Transverse colon (tissue), 4 donors: ENCODE results near the gene MIS18A.

ENCODE experiments used
- EP300 ChIP-seq: sonication (generic); formaldehyde crosslinking; IDR thresholded peaks from one replicate; pipeline ENCODE4 v1.6.1; 2017; ENCODE audit warnings: antibody characterized with exemption, low read depth
- POLR2AphosphoS5 ChIP-seq, 3 donors: sonication (generic); formaldehyde crosslinking; IDR thresholded peaks; one replicate each; pipeline ENCODE4 v1.6.1; 2016; ENCODE audit warnings: antibody characterized with exemption in 3 of 3
- TF ChIP-seq, protein P1 (sequence below), 5 experiments: fragments of 200-600 bp in 3 of 5; fragments of 450-650 bp in 2 of 5; sonication (generic) in 3 of 5; IDR thresholded peaks; 1 replicate in 2 of 5; 2 replicates in 3 of 5; pipeline ENCODE4 v1.5.1; 2016 to 2017; ENCODE audit warnings: antibody characterized with exemption in 5 of 5, inconsistent platforms in 3 of 5, mild to moderate bottlenecking in 2 of 5, moderate library complexity in 1 of 5

DNA sequence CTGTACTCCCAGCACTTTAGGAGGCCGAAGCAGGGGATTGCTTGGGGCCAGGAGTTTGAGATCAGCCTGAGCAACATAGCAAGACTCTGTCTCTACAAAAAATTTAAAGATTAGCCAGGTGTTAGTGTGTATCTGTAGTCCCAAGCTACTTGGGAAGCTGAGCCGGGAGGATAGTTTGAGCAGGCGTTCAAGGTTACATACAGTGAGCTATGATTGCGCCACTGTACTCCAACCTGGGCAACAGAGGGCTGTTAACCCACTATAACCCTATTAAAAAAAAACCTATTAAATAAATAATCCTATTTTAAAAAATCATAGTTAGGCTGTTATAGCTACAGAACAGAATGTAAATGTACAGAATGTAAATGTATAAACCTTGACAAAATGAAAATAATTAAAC lies 2.2 kb downstream of the MIS18A start:
- TF ChIP-seq EP300 = no peak
- TF ChIP-seq, protein P1, sequence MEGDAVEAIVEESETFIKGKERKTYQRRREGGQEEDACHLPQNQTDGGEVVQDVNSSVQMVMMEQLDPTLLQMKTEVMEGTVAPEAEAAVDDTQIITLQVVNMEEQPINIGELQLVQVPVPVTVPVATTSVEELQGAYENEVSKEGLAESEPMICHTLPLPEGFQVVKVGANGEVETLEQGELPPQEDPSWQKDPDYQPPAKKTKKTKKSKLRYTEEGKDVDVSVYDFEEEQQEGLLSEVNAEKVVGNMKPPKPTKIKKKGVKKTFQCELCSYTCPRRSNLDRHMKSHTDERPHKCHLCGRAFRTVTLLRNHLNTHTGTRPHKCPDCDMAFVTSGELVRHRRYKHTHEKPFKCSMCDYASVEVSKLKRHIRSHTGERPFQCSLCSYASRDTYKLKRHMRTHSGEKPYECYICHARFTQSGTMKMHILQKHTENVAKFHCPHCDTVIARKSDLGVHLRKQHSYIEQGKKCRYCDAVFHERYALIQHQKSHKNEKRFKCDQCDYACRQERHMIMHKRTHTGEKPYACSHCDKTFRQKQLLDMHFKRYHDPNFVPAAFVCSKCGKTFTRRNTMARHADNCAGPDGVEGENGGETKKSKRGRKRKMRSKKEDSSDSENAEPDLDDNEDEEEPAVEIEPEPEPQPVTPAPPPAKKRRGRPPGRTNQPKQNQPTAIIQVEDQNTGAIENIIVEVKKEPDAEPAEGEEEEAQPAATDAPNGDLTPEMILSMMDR (IDR thresholded peaks at IDR 0.05) = no peak
- no peak for TF ChIP-seq POLR2AphosphoS5 (IDR thresholded peaks at IDR 0.05)
